Activated CD8-positive, alpha-beta memory T cell treated with anti-CD3 and anti-CD28 coated beads for 36 hours (primary cell): ENCODE results near the gene FNDC11. TPM values are rescaled to one million over a fixed set of nuclear protein-coding genes. Genes with fewer than 3 reads are reported as not detected.
"Not testable (repeated sequence)": the region's sequence is repeated elsewhere in the genome, so short reads cannot be mapped to it uniquely, and the experiment has no call there.

Source experiments
- CTCF ChIA-PET: fragments of 350-600 bp; sonication (Branson Sonifier 250); formaldehyde crosslinking; loops from one replicate; lab custom pipeline; 2021; ENCODE audit warnings: antibody characterized with exemption; lab: Charles Lee
- POLR2A ChIA-PET: fragments of 350-600 bp; sonication (Branson Sonifier 250); formaldehyde crosslinking; loops from one replicate; lab custom pipeline; 2021; ENCODE audit warnings: antibody characterized with exemption; lab: Charles Lee
- total RNA-seq, 2 experiments: library from RNA; stranded (reverse); gene quantifications; one replicate each; pipeline ENCODE4 v1.2.3, GENCODE V29; 2021

The FNDC11 gene
- total RNA-seq, 2 experiments from 2014 or later, result 0.08 to 0.19 TPM

DNA sequence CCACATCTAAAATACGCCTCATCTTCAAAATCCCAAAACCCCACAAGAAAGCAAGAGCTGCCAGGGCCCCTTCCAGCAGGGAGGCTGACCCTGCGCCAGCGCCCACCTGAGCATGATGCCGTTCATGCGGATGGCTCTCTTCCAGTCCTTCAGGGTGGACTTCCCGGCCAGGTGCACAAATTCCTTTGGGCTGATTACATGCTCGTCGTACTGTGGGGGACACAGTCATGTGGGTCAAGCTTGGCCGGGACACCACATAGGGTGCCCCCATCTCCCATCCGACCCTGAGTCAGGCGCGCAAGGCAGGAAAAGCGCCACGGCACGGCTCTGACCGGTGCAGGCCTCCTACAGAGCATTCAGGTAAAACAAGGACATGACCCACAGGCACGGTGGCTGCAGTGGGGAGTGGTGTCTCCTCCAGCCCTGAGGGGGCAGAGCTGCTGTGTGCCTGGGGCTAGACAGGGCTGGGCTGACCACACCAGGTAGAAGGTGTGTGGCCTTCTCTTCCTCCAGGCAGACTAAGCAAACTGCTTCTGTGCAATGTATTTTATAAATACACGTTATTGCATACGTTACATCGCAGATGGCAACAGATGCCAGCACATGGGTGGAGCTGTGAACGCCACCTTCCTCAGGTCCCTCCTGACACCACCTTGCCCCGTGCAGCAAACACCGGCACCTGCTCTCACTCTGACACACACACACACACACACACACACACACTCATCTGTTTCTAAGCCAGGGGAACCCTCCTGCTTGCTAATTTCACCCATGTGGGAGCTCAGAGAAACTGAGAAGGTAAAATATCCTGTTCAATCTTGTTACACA, 43.9 kb downstream of the FNDC11 start:
- ChIA-PET POLR2A (interaction anchor here (0.5 kb wide), 1 partner anchor 36 kb away, joined by 4 read pairs; no protein-coding TSS in a partner anchor), CTCF (no interaction called here)

- CTCF ChIA-PET, result interaction anchor here (1.3 kb wide), 1 partner anchor 37 kb away, joined by 4 read pairs; no protein-coding TSS in a partner anchor
These were observed 44.8 kb downstream of the FNDC11 start for GRCh38 chr20:63598479-63599395.

DNA sequence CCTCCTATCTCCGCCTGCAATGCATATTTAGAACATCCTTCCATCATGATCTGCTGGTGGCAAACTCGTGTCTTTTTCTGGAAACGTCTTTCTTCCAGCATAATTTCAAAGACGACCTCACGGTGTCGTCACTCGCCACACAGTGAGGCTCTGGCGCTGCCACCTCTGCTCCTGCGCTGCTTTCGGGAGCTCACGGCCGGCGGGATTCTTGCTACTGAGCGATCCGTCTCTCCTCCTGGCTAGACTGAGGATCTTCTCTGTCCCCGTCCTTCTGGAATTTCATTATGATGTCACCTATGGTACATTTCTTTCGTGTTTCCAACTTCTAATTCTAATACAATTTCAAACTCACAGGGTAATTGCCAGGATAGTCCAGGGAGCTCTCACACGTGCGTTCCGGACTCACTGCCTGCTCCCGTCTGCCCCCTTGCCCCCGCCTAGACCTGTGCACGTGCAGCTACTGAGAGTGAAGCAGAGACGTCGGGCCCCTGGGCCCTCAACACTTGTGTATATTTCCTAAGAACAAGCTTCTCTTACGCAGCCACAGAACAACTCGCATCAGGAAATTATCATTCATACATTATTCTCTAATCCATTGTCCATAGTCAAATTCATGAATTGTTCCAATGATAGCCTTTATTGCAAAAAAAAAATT, 45.6 kb downstream of the FNDC11 start:
- CTCF ChIA-PET, result interaction anchor here (1.3 kb wide), 1 partner anchor 37 kb away, joined by 4 read pairs; no protein-coding TSS in a partner anchor
- POLR2A ChIA-PET, result no interaction called here

More at GRCh38 chr20:63598479-63599395, 44.8 kb downstream of the FNDC11 start:
- POLR2A ChIA-PET, result no interaction called here

- POLR2A ChIA-PET, CTCF ChIA-PET: not testable (repeated sequence)
These were observed 47.7 kb downstream of the FNDC11 start for GRCh38 chr20:63601679-63602078.

DNA sequence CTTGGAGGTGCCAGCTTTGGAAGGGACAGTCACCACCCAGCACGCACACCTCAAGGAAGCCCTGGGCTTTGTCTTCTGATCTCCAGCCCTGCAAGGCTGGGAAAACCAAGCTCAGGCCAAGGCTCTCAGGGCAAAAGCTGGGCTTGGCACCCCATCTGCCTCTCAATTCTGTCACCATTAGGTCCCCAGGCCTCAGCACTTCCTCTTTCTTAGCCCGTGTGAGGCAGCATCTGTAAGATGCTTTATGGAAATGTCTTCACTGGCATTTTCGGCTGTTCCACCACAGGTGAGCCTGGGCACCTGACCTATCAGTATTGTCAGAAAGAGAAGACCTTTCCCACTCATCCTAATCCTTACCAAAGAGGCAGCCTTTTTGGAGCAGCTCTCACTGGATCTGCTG, 48.4 kb downstream of the FNDC11 start:
- CTCF ChIA-PET, result no interaction called here

More for the DNA sequence above, 48.4 kb downstream of the FNDC11 start:
- POLR2A ChIA-PET, result no interaction called here

Other genes with a start within 250 kb of the FNDC11 start
- gene CHRNA4, start 192.8 kb upstream of the FNDC11 start, total RNA-seq, result not detected
- gene KCNQ2, start 81.5 kb upstream of the FNDC11 start, total RNA-seq, result not detected
- gene EEF1A2, start 55.1 kb upstream of the FNDC11 start, total RNA-seq, result under 1 TPM in 1 of 2 experiments, not detected in 1; 0.13 TPM
- gene PPDPF, start 33.4 kb upstream of the FNDC11 start, total RNA-seq, result 100 to 1,000 TPM; 163 to 166 TPM
- gene PTK6, start 16.8 kb upstream of the FNDC11 start, total RNA-seq, result under 1 TPM; 0.15 TPM
- gene SRMS, start 6.4 kb upstream of the FNDC11 start, total RNA-seq, result not detected
- gene HELZ2, start 20.1 kb downstream of the FNDC11 start, total RNA-seq, result 1 to 10 TPM; 4.8 TPM
- 10 to 100 TPM; 12.7 to 13.3 TPM for gene GMEB2, start 72.9 kb downstream of the FNDC11 start, total RNA-seq
- gene STMN3, start 99.3 kb downstream of the FNDC11 start, total RNA-seq, result 10 to 100 TPM; 14.5 to 16.2 TPM
- 10 to 100 TPM; 51.2 to 56.8 TPM for gene RTEL1, start 104.2 kb downstream of the FNDC11 start, total RNA-seq
- not detected for gene TNFRSF6B, start 142.5 kb downstream of the FNDC11 start, total RNA-seq
- gene ARFRP1, start 153.8 kb downstream of the FNDC11 start, total RNA-seq, result 10 to 100 TPM; 63.7 to 65.2 TPM
- 10 to 100 TPM; 24.9 to 25.1 TPM for gene ZGPAT, start 153.9 kb downstream of the FNDC11 start, total RNA-seq
- gene LIME1, start 182.5 kb downstream of the FNDC11 start, total RNA-seq, result 10 to 100 TPM in 1 of 2 experiments, 1 to 10 TPM in 1; 9.9 to 10.8 TPM
- gene SLC2A4RG, start 185.6 kb downstream of the FNDC11 start, total RNA-seq, result 10 to 100 TPM; 31.0 to 34.4 TPM